DOHH2 (cell line): ENCODE measurements around the gene SP2.

Experiments used
- EZH2phosphoT487 ChIP-seq: fragments of 200-600 bp; sonication (generic); IDR thresholded peaks from 2 replicates; pipeline ENCODE4 v1.6.1; 2017; ENCODE audit warnings: borderline replicate concordance, mild to moderate bottlenecking, antibody characterized with exemption, low read length, moderate library complexity, mixed read lengths
- TF ChIP-seq, protein P1 (sequence below): fragments of 200-600 bp; sonication (generic); IDR thresholded peaks from one replicate; pipeline ENCODE4 v1.5.1; 2014; ENCODE audit warnings: antibody characterized with exemption, mild to moderate bottlenecking, low read depth, low read length; ENCODE audit not compliant: poor library complexity, severe bottlenecking

DNA sequence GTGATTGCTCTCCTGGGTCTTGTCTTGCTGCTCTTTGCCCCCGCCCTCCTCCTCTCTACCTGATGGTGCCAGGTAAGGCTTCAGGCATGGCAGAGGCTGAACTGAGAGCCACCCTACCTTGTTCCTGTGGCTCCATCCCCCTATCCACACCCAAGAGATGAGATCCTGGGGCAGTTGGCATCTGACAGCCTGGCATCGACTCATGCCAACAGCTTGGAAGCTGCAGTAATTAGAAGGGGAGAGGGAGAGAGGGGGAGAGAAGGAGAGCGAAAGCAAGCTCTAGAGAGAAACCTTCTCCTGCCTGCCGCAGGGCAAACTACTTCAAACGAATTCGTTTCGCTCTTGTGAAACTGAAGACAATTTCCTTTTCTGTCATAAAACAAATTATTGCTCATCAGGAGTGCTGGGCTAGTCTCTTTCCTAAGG is 31.2 kb upstream of the SP2 start:
- TF ChIP-seq, protein P1, sequence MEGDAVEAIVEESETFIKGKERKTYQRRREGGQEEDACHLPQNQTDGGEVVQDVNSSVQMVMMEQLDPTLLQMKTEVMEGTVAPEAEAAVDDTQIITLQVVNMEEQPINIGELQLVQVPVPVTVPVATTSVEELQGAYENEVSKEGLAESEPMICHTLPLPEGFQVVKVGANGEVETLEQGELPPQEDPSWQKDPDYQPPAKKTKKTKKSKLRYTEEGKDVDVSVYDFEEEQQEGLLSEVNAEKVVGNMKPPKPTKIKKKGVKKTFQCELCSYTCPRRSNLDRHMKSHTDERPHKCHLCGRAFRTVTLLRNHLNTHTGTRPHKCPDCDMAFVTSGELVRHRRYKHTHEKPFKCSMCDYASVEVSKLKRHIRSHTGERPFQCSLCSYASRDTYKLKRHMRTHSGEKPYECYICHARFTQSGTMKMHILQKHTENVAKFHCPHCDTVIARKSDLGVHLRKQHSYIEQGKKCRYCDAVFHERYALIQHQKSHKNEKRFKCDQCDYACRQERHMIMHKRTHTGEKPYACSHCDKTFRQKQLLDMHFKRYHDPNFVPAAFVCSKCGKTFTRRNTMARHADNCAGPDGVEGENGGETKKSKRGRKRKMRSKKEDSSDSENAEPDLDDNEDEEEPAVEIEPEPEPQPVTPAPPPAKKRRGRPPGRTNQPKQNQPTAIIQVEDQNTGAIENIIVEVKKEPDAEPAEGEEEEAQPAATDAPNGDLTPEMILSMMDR, result no peak
- TF ChIP-seq EZH2phosphoT487, result no peak
